ENCODE measurements around the gene FSTL4.
A peak's percentile ranks its signal among the peaks of the same experiment; 100 is the strongest.

The FSTL4 gene

DNA sequence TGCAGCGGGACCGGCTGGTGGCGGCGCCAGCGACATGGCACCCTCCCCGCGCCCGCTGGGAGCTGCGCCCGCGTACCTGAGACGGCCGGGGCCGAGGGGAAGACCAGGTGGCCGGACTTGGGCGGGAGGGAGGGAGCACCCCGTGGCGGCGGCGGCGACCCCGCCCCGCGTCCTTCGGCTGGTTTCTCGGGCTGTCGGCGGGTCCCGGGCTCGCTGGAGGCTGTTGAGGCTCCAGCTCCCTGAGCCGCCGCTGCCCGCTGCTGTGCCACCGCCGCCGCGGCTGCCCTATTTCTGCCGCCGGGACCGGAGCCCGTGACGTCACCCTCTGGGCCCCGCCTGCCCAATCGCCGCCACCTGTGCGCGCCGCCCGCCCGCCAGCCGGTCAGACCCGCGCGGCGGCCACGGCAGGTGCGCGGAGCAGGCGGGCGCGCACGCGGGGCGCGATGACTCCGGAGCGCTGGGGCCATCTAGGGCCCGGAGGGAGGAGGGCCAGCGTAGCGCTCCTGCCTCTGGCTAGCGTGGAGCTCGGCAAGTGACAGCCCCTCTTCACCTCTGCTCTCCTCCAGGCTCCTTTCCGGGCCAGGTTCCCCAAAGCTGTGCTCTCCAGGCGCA, at the start of gene FSTL4:
FSTL4 (minus strand) TSS at position 293 of the 612 bp plus-strand sequence.
- DNase-seq (ENCODE audit: low spot score) = peak; percentile 80

DNA sequence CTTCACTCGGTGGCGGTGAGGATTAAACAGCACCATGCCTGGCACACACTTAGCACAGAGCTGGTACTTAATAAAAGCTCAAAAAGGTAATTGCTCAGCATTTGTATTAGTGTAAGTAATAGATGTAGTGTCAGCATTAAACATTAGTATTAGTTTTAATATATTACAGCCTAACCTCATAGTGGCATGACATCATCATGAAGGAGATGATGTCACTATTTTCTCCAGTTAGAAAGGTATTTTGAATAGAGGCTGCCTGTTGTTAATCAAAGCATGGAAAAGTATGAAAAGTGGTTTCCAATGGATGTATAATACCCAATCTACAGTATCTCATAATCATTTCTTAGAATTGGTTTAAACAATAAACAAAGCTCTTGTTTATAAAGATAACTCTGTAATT, 49.0 kb upstream of the FSTL4 start:
- no peak for DNase-seq (ENCODE audit: low spot score)

GRCh38 chr5:133658327-133658726, 46.0 kb upstream of the FSTL4 start:
- DNase-seq (ENCODE audit: low spot score) = no peak

DNA sequence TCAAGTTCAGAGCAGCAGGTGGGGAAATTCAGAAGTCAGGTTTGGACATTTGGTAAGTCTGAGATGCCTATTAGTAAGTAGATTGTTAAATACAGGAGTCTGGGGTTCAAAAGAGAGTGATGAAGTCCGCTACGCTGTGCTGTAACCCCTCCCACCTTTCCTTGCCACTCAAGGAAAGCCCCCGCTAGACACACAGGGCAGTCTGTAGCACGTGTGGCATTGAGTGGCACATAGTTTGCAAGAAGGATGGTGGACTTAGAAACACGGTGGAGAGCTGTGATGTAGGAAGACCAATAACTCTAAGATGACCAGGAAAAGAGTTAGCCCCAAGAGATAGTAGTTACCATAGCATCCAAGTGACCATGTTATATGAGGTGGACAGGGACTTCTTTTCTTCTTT, 44.7 kb upstream of the FSTL4 start:
- DNase-seq (ENCODE audit: low spot score) = no peak

- DNase-seq (ENCODE audit: low spot score) = no peak
These were observed 43.6 kb upstream of the FSTL4 start for GRCh38 chr5:133655966-133656365.

DNA sequence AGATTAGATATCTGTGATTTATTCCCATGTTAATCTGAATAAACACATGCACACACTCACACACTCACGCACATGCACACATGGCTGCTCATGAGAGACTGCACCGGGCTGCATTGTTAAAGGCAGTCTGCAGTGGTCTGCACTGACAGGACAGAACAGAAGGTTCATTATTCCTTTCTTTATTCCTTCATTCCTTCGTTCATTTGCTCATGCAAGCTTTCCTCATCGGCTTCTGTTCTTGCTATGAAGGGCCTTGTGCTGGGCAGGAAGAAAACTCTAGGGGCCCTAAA, 41.4 kb upstream of the FSTL4 start:
- no peak for DNase-seq (ENCODE audit: low spot score)

DNA sequence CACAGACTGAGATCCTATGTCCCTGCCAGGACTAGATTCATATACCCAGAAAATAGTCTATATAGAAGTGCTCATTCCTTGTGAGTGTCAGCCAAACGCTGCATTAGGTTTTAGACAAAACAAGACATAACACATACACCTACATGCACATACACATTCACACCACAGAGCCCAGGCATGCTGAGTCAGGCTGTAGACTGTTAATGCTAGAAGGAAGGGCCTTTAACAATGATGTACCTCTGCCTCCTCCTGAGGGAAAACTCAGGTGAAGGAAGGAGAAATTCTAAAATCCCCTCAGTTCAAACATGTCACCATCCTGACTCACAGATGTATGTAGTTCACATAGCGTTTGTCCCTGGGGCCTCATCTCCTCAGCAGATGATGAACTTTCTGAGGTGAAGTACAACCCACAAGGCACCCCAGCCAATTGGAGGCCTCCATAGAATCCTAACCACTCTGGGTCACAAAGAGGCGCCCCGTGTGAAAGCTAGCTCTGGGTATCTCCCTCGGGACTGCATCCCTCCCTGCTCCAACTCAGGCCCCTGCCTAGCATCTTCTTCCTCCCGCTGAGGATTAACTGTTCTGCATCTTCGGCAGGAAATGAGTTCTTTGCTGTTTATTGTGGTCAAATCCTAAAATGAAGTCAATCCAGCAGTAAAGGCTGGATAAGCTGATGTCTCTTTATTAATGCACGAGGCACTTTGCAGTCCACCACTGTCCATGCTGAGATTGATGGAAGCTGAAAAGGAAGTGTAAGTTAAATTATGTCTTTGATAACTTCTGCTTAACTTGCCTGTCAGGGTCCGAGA, 40.8 kb upstream of the FSTL4 start:
- DNase-seq (ENCODE audit: low spot score) = no peak

- no peak for DNase-seq (ENCODE audit: low spot score)
These were observed 31.9 kb upstream of the FSTL4 start for GRCh38 chr5:133644000-133644865.

DNA sequence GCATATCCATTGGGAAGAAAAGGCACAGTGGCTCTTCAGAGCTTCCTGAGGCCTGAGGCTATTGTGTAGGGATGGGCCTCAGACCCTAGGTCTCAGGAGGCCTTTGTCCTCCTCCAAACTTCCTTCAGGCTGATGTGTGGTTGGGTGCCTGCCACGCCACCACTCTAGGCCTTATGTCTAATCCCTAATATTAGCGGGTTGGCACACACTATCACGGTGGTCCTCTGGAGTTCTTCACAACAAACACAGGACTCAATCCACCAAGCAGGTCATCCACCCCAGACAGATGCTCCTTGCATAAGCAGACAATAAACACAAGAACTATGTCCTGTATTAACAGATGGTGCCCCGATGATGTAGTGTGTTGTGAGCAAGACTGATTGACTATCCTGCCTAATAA, 31.0 kb upstream of the FSTL4 start:
- no peak for DNase-seq (ENCODE audit: low spot score)

- DNase-seq (ENCODE audit: low spot score) = no peak
These were observed 29.9 kb upstream of the FSTL4 start for GRCh38 chr5:133642153-133642722.

GRCh38 chr5:133641683-133642082, 29.3 kb upstream of the FSTL4 start:
- no peak for DNase-seq (ENCODE audit: low spot score)

DNA sequence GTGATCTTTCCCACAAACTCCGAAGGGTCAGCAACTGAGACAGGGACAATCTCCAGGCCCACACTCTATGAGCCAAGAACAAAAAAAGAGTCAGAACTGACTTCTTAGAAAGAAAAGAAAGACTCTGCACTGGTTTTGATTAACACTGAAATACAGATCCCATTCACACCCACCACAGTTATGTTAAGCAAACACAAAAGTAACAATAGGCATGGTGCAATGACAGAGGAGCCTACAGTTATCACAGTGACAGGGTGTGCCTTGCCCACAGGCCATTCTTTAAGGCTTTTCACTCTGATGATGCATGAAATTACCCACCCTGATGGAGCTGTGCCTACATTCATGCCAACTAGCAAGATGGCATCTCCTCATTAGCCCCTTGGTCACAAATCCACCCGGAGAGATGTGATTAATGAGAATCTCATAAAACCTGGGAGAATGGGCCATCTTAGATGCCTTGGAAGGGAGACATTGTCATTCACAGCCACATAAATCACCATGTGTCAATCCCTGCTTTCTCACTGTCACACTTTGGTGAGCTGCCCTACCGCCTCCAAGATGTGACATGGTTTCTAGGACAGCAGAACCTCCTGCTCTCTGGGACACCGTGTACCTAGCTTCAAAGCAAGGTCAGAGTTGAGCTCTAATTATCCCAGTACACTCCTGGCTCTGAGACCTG, 27.6 kb upstream of the FSTL4 start:
- no peak for DNase-seq (ENCODE audit: low spot score)

DNA sequence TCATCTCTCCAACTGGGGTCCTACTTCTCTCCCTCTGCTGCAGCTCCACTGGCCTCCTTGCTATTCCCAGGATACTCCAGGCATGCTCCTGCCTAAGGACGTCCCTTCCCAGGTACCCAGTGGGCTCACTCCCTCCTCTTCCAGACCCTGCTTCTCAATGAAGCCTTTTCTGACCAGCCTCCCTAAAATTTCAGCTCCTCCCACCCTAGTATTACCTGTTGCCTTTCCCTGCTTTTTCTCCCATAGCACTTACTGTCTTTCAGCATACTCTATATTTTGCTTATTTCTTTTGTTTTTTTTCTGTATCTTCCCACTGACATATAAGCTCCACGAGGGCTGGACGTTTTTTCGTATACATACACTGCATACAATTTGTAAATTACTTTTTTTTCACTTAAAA, 26.1 kb upstream of the FSTL4 start:
- no peak for DNase-seq (ENCODE audit: low spot score)

DNA sequence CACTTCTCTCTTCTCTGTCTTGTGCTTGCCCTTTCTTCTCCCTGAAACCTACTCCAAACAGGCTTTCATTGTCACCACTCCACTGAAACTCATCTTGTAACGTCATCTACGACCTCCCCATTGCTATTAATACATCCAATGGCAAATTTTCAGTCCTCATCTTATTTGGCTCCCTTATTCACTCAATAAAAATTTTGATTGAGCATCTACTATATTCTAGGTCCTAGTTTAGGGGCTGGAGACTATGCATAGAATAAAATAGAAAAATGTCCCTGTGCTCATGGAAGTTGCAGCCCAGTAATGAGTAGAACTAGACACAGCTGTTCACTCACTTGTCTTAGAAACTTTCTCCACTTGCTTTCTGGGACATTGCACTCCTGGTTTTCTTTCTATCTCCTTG, 24.9 kb upstream of the FSTL4 start:
- no peak for DNase-seq (ENCODE audit: low spot score)

- peak; percentile 77 for DNase-seq (ENCODE audit: low spot score)
These were observed 22.7 kb upstream of the FSTL4 start for GRCh38 chr5:133635051-133635450.

GRCh38 chr5:133627180-133627579, 14.8 kb upstream of the FSTL4 start:
- DNase-seq (ENCODE audit: low spot score) = no peak

DNA sequence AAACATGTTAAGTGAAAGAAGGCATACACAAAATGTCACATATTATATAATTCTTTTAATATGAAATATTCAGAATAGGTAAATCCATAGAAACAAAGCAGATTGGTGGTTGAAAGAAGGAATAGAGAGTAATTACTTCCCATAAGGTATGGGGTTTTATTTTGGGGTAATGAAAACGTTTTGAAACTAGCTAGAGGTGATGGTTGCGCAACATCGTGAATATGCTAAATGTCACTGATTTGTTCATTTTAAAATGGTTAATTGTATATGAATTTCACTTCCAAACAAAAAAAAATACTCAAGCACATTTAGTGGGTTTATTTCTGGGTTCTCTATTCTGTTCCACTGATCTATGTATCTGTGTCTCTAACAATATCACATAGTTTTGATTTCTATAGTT, 12.0 kb upstream of the FSTL4 start:
- no peak for DNase-seq (ENCODE audit: low spot score)

DNA sequence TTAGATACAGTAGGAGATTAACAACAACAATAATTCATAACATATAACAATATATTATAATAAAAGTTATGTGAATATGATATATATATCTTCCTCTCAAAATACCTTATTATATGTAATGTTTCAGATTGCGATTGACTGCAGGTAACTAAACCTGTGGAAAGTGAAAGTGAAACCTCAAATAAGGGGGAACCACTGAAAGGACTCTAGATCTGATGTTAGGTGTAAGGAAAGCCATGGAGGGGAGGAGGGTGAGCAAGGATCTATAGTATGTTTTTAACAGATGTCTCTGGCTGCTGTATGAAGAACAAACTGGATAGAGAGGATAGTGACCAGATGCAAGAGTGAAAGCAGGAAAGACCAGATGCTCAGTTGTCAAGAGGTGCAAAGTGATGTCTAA, 5.8 kb upstream of the FSTL4 start:
- peak; percentile 42 for DNase-seq (ENCODE audit: low spot score)

DNA sequence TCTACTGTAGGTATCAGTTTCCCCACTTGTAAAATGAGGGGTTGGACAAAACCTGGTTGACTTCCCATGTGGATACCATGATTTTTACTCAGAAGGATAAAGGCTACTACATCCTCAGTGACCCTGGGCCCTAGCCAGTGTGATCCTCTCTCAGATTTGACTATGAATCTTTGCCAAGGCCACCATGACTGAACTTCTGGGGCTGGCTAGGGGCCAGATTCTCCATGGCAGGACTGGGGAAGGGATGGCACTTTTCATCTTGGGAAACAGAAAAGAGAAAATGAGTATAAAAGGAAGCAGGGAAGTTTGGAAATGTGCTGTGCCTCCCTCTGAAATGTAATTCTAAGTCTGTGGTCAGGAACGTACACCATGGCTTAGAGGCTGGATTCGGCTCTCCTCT, 1.4 kb upstream of the FSTL4 start:
- no peak for DNase-seq (ENCODE audit: low spot score)

- no peak for DNase-seq (ENCODE audit: low spot score)
These were observed 843 bp upstream of the FSTL4 start for GRCh38 chr5:133613184-133613583.

- DNase-seq (ENCODE audit: low spot score) = peak; percentile 57
These were observed 738 bp downstream of the FSTL4 start for GRCh38 chr5:133611357-133612248.
